ENCODE measurements around the gene CEP55. TPM values are rescaled to one million over a fixed set of nuclear protein-coding genes. Genes with fewer than 3 reads are reported as not detected.

The CEP55 gene
- total RNA-seq, 1 donor from 2014 or later, result 3.7 TPM

- DNase-seq (ENCODE audit: low read depth), result no peak
- Histone ChIP-seq H4K20me1 (ENCODE audit: insufficient read depth, low read length) (no peaks in the 10 kb centered on the region), H3K27me3 (ENCODE audit: insufficient read depth, low read length) (peaks cover 61% of the 10 kb centered on the region), H3K4me1 (ENCODE audit: insufficient read depth, low read length) (no peaks in the 10 kb centered on the region), H3K9ac (ENCODE audit: low read length) (no peak overlapping the region), H3K79me2 (ENCODE audit: insufficient read depth, low read length) (no peaks in the 10 kb centered on the region), H3K27ac (ENCODE audit: low read depth, low read length) (no peak overlapping the region), H3K4me3 (ENCODE audit: insufficient read depth, low read depth, low read length) (no peak overlapping the region), H3K36me3 (ENCODE audit: insufficient read depth, low read length) (no peaks in the 10 kb centered on the region), H3K9me3 (ENCODE audit: insufficient read depth, low read depth, low read length) (no peaks in the 10 kb centered on the region), H3K4me2 (ENCODE audit: low read length) (no peak overlapping the region), H2AFZ (ENCODE audit: low read depth, low read length) (no peak overlapping the region)
- H3K36me3 Mint-ChIP-seq (ENCODE audit: low read depth, unreplicated experiment), result no peaks in the 10 kb centered on the region
- FAIRE-seq, result no peak
- H3K9me3 Mint-ChIP-seq (ENCODE audit: unreplicated experiment), result peaks cover under 1% of the 10 kb centered on the region
- peaks cover 72% of the 10 kb centered on the region for H3K27me3 Mint-ChIP-seq (ENCODE audit: low read depth, unreplicated experiment)
- H3K4me3 Mint-ChIP-seq (ENCODE audit: unreplicated experiment), result no peak overlapping the region
- no peak overlapping the region for H3K27ac Mint-ChIP-seq (ENCODE audit: unreplicated experiment)
- no peaks in the 10 kb centered on the region for H3K4me1 Mint-ChIP-seq (ENCODE audit: low read depth, unreplicated experiment)
- no peak for TF ChIP-seq CTCF (IDR thresholded peaks at IDR 0.05; ENCODE audit: insufficient read depth, low read depth, low read length)
- TF ChIP-seq EZH2 (IDR thresholded peaks at IDR 0.05; ENCODE audit: insufficient read depth, low read length), result no peak
These were observed 76.2 kb downstream of the CEP55 start for GRCh38 chr10:93572606-93573005.

- H3K27me3 Mint-ChIP-seq (ENCODE audit: low read depth, unreplicated experiment), result peaks cover 65% of the 10 kb centered on the region
- FAIRE-seq (no peak), DNase-seq (ENCODE audit: low read depth) (no peak)
- H3K9me3 ChIP-seq (ENCODE audit: insufficient read depth, low read depth, low read length), result no peaks in the 10 kb centered on the region
- no peak for TF ChIP-seq EZH2 (IDR thresholded peaks at IDR 0.05; ENCODE audit: insufficient read depth, low read length)
- TF ChIP-seq CTCF (IDR thresholded peaks at IDR 0.05; ENCODE audit: insufficient read depth, low read depth, low read length), result no peak
- H3K4me2 ChIP-seq (ENCODE audit: low read length), result no peak overlapping the region
- H3K9ac ChIP-seq (ENCODE audit: low read length), result no peak overlapping the region
- H2AFZ ChIP-seq (ENCODE audit: low read depth, low read length), result no peak overlapping the region
- H3K79me2 ChIP-seq (ENCODE audit: insufficient read depth, low read length), result no peaks in the 10 kb centered on the region
- no peak overlapping the region for H3K27ac Mint-ChIP-seq (ENCODE audit: unreplicated experiment)
- no peak overlapping the region for H3K4me3 ChIP-seq (ENCODE audit: insufficient read depth, low read depth, low read length)
- H3K27me3 ChIP-seq (ENCODE audit: insufficient read depth, low read length), result peaks cover 55% of the 10 kb centered on the region
- no peaks in the 10 kb centered on the region for H3K36me3 Mint-ChIP-seq (ENCODE audit: low read depth, unreplicated experiment)
- no peaks in the 10 kb centered on the region for H3K4me1 Mint-ChIP-seq (ENCODE audit: low read depth, unreplicated experiment)
- no peak overlapping the region for H3K4me3 Mint-ChIP-seq (ENCODE audit: unreplicated experiment)
- H4K20me1 ChIP-seq (ENCODE audit: insufficient read depth, low read length), result no peaks in the 10 kb centered on the region
- H3K4me1 ChIP-seq (ENCODE audit: insufficient read depth, low read length), result no peaks in the 10 kb centered on the region
- no peak overlapping the region for H3K27ac ChIP-seq (ENCODE audit: low read depth, low read length)
- H3K9me3 Mint-ChIP-seq (ENCODE audit: unreplicated experiment), result no peaks in the 10 kb centered on the region
- no peaks in the 10 kb centered on the region for H3K36me3 ChIP-seq (ENCODE audit: insufficient read depth, low read length)
These were observed 76.9 kb downstream of the CEP55 start for GRCh38 chr10:93573051-93573909.

GRCh38 chr10:93573924-93574323, 77.5 kb downstream of the CEP55 start:
- H3K27me3 ChIP-seq (ENCODE audit: insufficient read depth, low read length), result peaks cover 48% of the 10 kb centered on the region
- Mint-ChIP-seq H3K4me1 (ENCODE audit: low read depth, unreplicated experiment) (no peaks in the 10 kb centered on the region), H3K36me3 (ENCODE audit: low read depth, unreplicated experiment) (no peaks in the 10 kb centered on the region), H3K9me3 (ENCODE audit: unreplicated experiment) (no peaks in the 10 kb centered on the region), H3K27ac (ENCODE audit: unreplicated experiment) (no peak overlapping the region), H3K27me3 (ENCODE audit: low read depth, unreplicated experiment) (peaks cover 60% of the 10 kb centered on the region), H3K4me3 (ENCODE audit: unreplicated experiment) (no peak overlapping the region)
- no peak for FAIRE-seq
- H3K4me1 ChIP-seq (ENCODE audit: insufficient read depth, low read length), result no peaks in the 10 kb centered on the region
- no peaks in the 10 kb centered on the region for H3K9me3 ChIP-seq (ENCODE audit: insufficient read depth, low read depth, low read length)
- no peaks in the 10 kb centered on the region for H3K36me3 ChIP-seq (ENCODE audit: insufficient read depth, low read length)
- no peaks in the 10 kb centered on the region for H3K79me2 ChIP-seq (ENCODE audit: insufficient read depth, low read length)
- TF ChIP-seq EZH2 (IDR thresholded peaks at IDR 0.05; ENCODE audit: insufficient read depth, low read length) (no peak), CTCF (IDR thresholded peaks at IDR 0.05; ENCODE audit: insufficient read depth, low read depth, low read length) (no peak)
- no peak overlapping the region for H3K9ac ChIP-seq (ENCODE audit: low read length)
- no peak overlapping the region for H2AFZ ChIP-seq (ENCODE audit: low read depth, low read length)
- no peak overlapping the region for H3K4me2 ChIP-seq (ENCODE audit: low read length)
- no peak overlapping the region for H3K4me3 ChIP-seq (ENCODE audit: insufficient read depth, low read depth, low read length)
- DNase-seq (ENCODE audit: low read depth), result no peak
- H4K20me1 ChIP-seq (ENCODE audit: insufficient read depth, low read length), result no peaks in the 10 kb centered on the region
- H3K27ac ChIP-seq (ENCODE audit: low read depth, low read length), result no peak overlapping the region

All from astrocyte (in vitro differentiated cells and primary cell).